ENCODE measurements around the gene HNRNPUL2.

- TF ChIP-seq EP300 (IDR thresholded peaks at IDR 0.05) (no peak), POLR2AphosphoS5 (IDR thresholded peaks at IDR 0.05) (no peak)
These were observed 20.4 kb upstream of the HNRNPUL2 start for GRCh38 chr11:62747475-62748160.

All from gastroesophageal sphincter (tissue), 2 donors.